GM11168 (cell line): ENCODE results near the gene NFYC.

Experiments
- in situ Hi-C: fragments of 300-500 bp; cut with MboI; formaldehyde crosslinking; loops from one replicate; pipeline ENCODE4 v1.12.0; 2022; ENCODE audit warnings: low sequenced_read_pairs; ENCODE audit not compliant: unreplicated experiment

The NFYC gene

DNA sequence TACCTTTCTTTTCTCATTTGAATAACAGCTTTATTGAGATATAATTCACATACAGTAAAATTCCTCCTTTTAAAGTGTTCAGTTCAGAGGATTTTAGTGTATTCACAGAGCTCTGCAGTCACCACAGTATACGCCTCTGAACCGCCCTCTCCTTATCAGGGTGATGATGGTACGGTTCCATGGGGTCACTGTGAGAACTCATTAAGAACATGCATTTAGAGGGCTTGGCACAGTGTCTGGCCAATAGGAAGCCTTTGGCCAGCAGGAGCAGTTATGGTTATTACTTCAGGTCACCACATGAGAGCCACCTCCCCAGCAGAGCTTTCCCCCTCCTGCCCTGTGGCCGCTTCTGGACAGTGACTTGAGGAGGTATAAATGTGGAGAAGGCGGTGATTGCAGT is 119.4 kb downstream of the NFYC start:
- in situ Hi-C loops = no loop called here

DNA sequence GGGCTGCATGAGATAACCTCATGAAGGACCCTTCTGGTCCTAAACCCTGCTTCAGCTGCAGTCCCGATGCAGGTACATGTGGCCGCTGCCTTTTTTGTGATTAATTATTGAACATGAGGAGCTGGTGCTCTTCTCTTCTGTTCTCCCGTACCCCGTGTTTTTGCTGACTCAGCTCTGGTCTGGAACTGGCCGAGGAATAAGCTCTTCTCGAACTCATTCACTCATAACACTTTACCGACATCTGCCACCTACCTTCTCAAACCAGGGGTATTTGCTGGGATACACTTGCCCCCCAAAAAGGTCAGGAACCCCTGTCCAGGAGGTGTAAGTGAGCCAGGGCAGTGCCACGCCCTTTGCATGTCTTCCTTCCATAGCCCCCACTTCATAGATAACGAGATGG is 123.9 kb downstream of the NFYC start:
- in situ Hi-C loops = no loop called here

GRCh38 chr1:40817791-40818263 is 126.3 kb downstream of the NFYC start:
- in situ Hi-C loops = no loop called here

DNA sequence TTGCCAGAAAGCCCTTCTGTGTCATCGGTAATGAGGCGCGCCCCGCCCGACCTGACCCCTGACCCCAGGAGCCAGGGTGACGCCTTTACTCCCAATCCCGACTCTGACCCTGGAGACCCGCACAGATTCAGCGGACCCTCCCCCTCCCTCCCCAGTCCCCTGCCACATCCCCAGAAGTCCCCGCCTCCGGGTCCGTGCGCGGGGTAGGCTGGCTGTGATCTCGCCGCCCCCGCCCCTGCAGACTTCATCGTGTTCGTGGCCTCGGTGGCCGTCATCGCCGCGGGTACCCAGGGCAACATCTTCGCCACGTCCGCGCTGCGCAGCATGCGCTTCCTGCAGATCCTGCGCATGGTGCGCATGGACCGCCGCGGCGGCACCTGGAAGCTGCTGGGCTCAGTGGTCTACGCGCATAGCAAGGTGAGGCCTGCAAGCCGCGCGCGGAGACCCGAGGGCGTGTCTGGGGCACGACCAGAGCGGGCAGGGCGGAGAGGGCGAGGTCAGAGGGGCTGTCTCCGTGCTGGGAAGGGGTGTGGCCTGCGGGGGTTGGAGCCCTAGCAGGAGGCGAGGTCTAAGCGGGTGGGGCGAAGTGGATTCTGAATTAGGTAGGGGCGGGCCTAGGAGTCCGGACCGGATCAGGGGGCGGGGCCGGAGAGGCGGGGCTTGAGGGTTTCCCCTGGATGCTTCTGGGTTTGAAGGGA is 126.9 kb downstream of the NFYC start:
- in situ Hi-C loops = no loop called here

- in situ Hi-C loops = no loop called here
Measured at GRCh38 chr1:40819101-40819500, 127.6 kb downstream of the NFYC start.

DNA sequence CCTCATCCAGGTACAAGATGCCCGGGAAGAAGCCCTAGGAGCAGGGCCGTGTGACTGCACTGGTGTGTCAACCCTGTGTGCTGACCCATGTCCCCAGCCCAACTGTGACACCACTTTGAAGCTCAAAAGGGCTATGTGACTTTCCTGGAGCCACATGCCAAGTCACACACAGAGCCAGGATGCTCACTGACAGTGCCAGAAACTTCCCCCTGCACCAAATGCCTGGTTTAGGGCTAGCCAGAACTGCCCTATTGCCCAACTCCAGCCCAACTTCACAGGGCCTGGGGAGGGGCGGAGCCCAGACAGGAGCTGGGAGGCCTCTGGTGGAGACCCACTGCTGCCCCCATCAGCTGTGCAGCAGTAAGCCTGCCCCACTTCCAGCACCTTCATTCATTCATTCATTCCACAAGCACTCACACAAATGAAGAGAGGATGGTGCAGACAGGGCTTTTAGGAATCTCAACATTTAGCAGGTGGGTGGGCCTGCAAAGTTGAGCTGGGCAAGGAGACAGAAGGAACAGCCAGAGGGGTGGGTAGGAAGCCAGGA is 128.8 kb downstream of the NFYC start:
- in situ Hi-C loops = no loop called here
